ENCODE measurements around the gene PREX1.

DNA sequence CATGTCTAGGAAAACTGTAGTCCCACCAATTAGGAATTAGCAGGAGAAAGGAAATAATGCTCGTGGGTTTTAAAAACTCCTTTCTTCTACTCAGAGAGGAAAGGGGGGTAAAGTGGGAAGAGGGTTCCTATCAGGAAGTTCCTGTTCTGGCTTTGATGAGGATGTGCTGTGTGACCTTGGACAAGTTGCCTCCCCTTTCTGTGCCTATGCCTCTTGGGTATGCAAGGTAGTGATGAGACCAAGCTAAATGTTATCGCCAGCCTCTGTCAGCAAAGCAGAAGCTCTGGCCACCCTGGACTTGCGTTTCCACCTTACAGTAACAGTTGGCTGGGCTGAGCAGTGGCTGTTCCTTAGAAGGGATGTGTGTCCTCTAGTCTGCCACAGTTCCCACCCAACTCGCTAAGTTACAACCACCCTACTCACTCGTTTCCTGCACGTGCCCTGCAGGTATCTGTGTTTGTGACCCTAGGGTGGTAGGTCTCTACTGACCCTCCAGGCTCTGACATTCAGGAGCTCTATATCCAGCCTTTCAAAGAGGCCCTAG lies 110.0 kb downstream of the PREX1 start:
- TF ChIP-seq, protein P1, sequence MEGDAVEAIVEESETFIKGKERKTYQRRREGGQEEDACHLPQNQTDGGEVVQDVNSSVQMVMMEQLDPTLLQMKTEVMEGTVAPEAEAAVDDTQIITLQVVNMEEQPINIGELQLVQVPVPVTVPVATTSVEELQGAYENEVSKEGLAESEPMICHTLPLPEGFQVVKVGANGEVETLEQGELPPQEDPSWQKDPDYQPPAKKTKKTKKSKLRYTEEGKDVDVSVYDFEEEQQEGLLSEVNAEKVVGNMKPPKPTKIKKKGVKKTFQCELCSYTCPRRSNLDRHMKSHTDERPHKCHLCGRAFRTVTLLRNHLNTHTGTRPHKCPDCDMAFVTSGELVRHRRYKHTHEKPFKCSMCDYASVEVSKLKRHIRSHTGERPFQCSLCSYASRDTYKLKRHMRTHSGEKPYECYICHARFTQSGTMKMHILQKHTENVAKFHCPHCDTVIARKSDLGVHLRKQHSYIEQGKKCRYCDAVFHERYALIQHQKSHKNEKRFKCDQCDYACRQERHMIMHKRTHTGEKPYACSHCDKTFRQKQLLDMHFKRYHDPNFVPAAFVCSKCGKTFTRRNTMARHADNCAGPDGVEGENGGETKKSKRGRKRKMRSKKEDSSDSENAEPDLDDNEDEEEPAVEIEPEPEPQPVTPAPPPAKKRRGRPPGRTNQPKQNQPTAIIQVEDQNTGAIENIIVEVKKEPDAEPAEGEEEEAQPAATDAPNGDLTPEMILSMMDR (IDR thresholded peaks at IDR 0.05 in 4 of 5, conservative IDR thresholded peaks at IDR 0.05 in 1 of 5), result no peak
- no peak for TF ChIP-seq POLR2A (IDR thresholded peaks at IDR 0.05)

Measured in gastrocnemius medialis (tissue), 4 donors.